Calu3 (cell line): ENCODE measurements around the gene RACGAP1. TPM values are rescaled to one million over a fixed set of nuclear protein-coding genes. Genes with fewer than 3 reads are reported as not detected.

Source experiments
- BruUV-seq: library from RNA; stranded (reverse); fragments of 400-500 nt; replicated peaks from 2 replicates; lab custom pipeline; 2021; lab: Mats Ljungman, UMichigan
- CTCF ChIA-PET: fragments of 300-600 bp; sonication (Branson Sonifier 250); formaldehyde crosslinking; loops from one replicate; lab custom pipeline; 2022; ENCODE audit warnings: antibody characterized with exemption; lab: Charles Lee
- DNase-seq: peaks from one replicate; pipeline ENCODE4 v3.0.0; 2022
- H3K27ac Mint-ChIP-seq: one replicate; pipeline ENCODE4 v1.8.0; 2022; ENCODE audit warnings: mixed read lengths; ENCODE audit not compliant: unreplicated experiment
- H3K27me3 Mint-ChIP-seq: one replicate; pipeline ENCODE4 v1.8.0; 2022; ENCODE audit warnings: mixed read lengths; ENCODE audit not compliant: unreplicated experiment
- H3K36me3 Mint-ChIP-seq: one replicate; pipeline ENCODE4 v1.8.0; 2022; ENCODE audit warnings: mild to moderate bottlenecking, moderate library complexity, mixed read lengths; ENCODE audit not compliant: insufficient read depth, unreplicated experiment
- H3K4me1 Mint-ChIP-seq: one replicate; pipeline ENCODE4 v1.8.0; 2022; ENCODE audit warnings: mild to moderate bottlenecking, low read depth, mixed read lengths; ENCODE audit not compliant: unreplicated experiment
- H3K4me3 Mint-ChIP-seq: one replicate; pipeline ENCODE4 v1.8.0; 2022; ENCODE audit warnings: mild to moderate bottlenecking, low read depth, moderate library complexity, mixed read lengths; ENCODE audit not compliant: unreplicated experiment
- H3K9me3 Mint-ChIP-seq: one replicate; pipeline ENCODE4 v1.8.0; 2022; ENCODE audit warnings: low read depth, mixed read lengths; ENCODE audit not compliant: unreplicated experiment
- intact Hi-C: fragments of 100-400 bp; cut with micrococcal nuclease; formaldehyde crosslinking; loops from one replicate; pipeline ENCODE4 v1.10.0; 2022; ENCODE audit not compliant: unreplicated experiment
- total RNA-seq: library from RNA; stranded (reverse); gene quantifications from 2 replicates; pipeline ENCODE4 v1.2.3, GENCODE V29; 2022
- TF ChIP-seq, protein P1 (sequence below): fragments of 200-600 bp; IDR thresholded peaks from one replicate; pipeline ENCODE4 v1.8.0; 2022; ENCODE audit warnings: antibody characterized with exemption; ENCODE audit not compliant: unreplicated experiment

The RACGAP1 gene
- total RNA-seq, 1 experiment from 2014 or later = 62.0 TPM

DNA sequence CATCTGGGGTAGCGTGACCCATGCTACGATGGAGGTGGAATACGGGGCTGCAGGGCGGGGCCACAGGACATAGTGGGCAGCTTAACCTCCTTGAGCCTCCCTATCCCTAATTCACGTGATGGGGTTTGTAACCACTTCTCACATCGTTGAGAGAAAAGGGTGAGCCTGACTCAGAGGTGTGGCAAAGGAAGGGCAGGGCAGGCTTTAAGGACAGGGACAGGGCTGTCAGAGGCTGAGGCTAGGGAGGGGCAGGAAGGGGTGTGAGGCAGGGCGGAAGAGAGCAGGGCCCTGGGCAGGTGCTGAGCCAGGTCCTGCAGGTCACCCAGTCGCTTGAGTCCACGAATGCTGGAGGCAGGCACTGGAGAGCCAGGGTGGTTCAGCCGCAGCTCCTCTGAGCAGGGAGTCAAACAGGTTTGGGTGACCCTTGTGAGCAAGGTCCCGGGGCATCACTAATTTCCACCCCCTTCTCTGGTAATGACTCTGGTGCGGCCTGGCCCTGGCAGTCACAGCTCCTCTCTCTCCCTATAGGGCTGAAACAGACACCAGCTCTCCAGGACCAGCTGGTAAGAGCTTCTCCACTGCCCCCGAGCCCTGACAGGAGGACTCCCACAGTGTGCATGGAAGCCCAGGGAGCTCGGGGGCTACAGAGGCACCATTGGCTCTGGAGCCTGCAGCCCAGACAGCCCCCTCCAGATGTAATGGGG, 82.2 kb downstream of the RACGAP1 start:
- peak; percentile 50 for DNase-seq
- Mint-ChIP-seq H3K36me3 (peaks cover 8% of the 10 kb centered on the region), H3K27me3 (no peaks in the 10 kb centered on the region), H3K4me1 (peaks cover 32% of the 10 kb centered on the region), H3K4me3 (no peak overlapping the region), H3K27ac (no peak overlapping the region), H3K9me3 (no peaks in the 10 kb centered on the region)
- CTCF ChIA-PET = interaction anchor here (0.6 to 1.8 kb wide), 6 partner anchors 15 to 567 kb away, joined by 3 to 6 read pairs (median 4); no protein-coding TSS in a partner anchor
- TF ChIP-seq, protein P1, sequence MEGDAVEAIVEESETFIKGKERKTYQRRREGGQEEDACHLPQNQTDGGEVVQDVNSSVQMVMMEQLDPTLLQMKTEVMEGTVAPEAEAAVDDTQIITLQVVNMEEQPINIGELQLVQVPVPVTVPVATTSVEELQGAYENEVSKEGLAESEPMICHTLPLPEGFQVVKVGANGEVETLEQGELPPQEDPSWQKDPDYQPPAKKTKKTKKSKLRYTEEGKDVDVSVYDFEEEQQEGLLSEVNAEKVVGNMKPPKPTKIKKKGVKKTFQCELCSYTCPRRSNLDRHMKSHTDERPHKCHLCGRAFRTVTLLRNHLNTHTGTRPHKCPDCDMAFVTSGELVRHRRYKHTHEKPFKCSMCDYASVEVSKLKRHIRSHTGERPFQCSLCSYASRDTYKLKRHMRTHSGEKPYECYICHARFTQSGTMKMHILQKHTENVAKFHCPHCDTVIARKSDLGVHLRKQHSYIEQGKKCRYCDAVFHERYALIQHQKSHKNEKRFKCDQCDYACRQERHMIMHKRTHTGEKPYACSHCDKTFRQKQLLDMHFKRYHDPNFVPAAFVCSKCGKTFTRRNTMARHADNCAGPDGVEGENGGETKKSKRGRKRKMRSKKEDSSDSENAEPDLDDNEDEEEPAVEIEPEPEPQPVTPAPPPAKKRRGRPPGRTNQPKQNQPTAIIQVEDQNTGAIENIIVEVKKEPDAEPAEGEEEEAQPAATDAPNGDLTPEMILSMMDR = no peak
- intact Hi-C loops = no loop called here
- BruUV-seq = no TSS peak

DNA sequence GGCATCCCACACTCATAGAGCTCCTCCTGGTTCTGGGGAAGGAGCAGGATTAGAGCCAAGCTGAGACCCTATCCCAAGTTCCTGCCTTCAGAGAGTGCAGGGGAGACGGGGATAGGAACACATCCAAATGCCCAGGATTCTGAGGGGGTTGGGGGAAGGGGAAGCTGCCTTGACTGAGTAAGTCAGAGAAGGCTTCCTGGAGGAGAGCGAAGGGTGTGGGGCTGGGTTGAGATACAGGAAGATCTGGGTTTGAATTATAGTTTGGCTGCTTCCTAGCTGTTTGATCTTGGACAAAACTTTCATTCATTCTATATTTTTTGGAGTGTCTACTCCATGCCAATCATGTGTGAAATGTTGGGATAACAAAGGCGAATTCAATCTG, 82.8 kb downstream of the RACGAP1 start:
- no peak overlapping the region for H3K4me3 Mint-ChIP-seq
- no peaks in the 10 kb centered on the region for H3K9me3 Mint-ChIP-seq
- intact Hi-C loops = no loop called here
- H3K27ac Mint-ChIP-seq = no peak overlapping the region
- peaks cover 34% of the 10 kb centered on the region for H3K4me1 Mint-ChIP-seq
- no TSS peak for BruUV-seq
- CTCF ChIA-PET = interaction anchor here (0.6 to 1.8 kb wide), 5 partner anchors 16 to 566 kb away, joined by 3 to 6 read pairs (median 4); no protein-coding TSS in a partner anchor
- TF ChIP-seq, protein P1 = no peak
- no peaks in the 10 kb centered on the region for H3K27me3 Mint-ChIP-seq
- no peak for DNase-seq
- peaks cover 8% of the 10 kb centered on the region for H3K36me3 Mint-ChIP-seq

DNA sequence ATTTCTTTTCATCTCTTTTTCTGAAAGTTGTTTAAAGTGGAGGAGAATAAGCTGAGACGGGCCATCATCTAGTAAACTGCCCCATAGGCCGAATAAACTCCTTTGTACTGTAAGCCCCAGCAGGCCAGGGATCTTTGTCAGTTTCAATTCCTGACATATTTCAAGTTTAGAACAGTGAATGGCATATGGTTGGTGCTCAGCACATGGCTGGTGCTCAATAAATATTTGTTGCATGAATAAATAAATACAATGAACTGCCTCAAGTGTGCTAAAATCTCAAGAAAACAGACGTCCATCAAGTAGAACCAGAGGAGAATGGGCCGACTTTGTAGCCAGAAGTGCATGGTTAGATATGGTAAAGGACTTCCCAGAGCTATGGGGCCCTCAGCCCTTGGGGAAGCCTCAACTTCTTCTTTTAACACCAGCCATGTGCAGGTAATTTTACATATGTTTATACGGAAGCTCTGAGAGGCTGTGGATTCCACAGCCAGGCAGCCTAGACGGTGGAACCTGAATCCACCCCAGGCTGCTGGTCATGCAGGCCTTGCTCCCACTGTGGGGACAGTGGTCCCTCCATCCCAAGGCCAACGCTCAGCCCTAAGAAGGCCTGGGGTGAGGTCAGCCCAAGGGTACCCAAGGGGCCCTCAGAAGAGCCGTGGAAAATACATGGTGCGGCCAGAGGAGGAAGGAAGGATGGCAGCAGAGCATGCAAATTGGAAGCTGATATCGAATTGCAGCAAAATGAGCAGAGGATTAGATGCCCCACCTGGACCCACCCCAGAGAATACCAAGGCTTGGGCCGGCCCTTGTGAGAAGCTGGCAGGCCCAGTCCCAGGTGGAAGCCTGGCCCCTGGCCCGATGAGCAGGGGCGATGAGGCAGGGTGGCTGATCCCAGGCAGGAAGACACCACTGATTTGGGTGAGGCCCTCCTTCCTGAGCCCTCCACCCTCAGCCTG, 83.5 kb downstream of the RACGAP1 start:
- no peaks in the 10 kb centered on the region for H3K9me3 Mint-ChIP-seq
- no peak overlapping the region for H3K27ac Mint-ChIP-seq
- BruUV-seq = no TSS peak
- no peak overlapping the region for H3K4me3 Mint-ChIP-seq
- peaks cover 4% of the 10 kb centered on the region for H3K36me3 Mint-ChIP-seq
- CTCF ChIA-PET = interaction anchor here (0.6 to 1.8 kb wide), 4 partner anchors 17 to 565 kb away, joined by 3 to 6 read pairs (median 5); no protein-coding TSS in a partner anchor
- intact Hi-C loops = no loop called here
- H3K27me3 Mint-ChIP-seq = no peaks in the 10 kb centered on the region
- no peak for DNase-seq
- TF ChIP-seq, protein P1 = no peak
- peaks cover 40% of the 10 kb centered on the region for H3K4me1 Mint-ChIP-seq

DNA sequence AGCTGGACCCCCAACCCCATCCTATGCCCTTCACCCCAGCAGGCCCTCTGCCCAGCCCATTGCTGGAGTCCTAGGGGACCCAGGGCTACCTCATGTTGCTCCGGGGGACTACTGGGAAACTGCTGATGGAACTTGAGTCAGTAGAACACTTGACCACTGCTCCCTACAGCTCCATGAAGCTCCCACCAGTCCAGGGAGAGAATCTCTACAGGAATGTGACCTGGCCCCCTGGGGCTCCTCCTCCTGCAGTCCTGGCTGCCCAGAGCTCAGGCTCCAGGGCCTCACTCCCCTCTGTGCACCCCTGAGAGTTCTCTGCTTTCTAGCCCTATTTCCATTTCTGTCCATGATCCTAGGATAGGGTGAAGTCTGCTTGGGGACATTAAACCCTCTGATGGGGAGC, 85.6 kb downstream of the RACGAP1 start:
- TF ChIP-seq, protein P1 = no peak
- H3K27me3 Mint-ChIP-seq = no peaks in the 10 kb centered on the region
- peaks cover 4% of the 10 kb centered on the region for H3K36me3 Mint-ChIP-seq
- H3K27ac Mint-ChIP-seq = no peak overlapping the region
- BruUV-seq = no TSS peak
- DNase-seq = no peak
- H3K4me3 Mint-ChIP-seq = no peak overlapping the region
- CTCF ChIA-PET = no interaction called here
- H3K4me1 Mint-ChIP-seq = peaks cover 26% of the 10 kb centered on the region
- no peaks in the 10 kb centered on the region for H3K9me3 Mint-ChIP-seq
- intact Hi-C loops = no loop called here
